Neural progenitor cell (in vitro differentiated cells): Measurements from ENCODE around the gene ARSH.

ENCODE experiments used
- CTCF ChIP-seq: fragments of 200-600 bp; sonication (generic); IDR thresholded peaks from 2 replicates; pipeline ENCODE4 v1.5.1; 2017; ENCODE audit warnings: antibody characterized with exemption, mild to moderate bottlenecking
- EZH2phosphoT487 ChIP-seq: fragments of 200-600 bp; sonication (generic); IDR thresholded peaks from 2 replicates; pipeline ENCODE4 v1.6.1; 2017; ENCODE audit warnings: antibody characterized with exemption

GRCh38 chrX:3026074-3026815, 19.9 kb downstream of the ARSH start:
- TF ChIP-seq CTCF (no peak), EZH2phosphoT487 (no peak)
